ENCODE data around the gene COX14.
"Not testable (repeated sequence)": the region's sequence is repeated elsewhere in the genome, so short reads cannot be mapped to it uniquely, and the experiment has no call there.

COX14 gene

GRCh38 chr12:50077099-50077498 lies 34.9 kb upstream of the COX14 start:
- TF ChIP-seq CTCF (IDR thresholded peaks at IDR 0.05; ENCODE audit: insufficient read depth, low read depth, low read length, missing control alignments) = no peak
- no peak for DNase-seq (ENCODE audit: low read depth)
- no peak overlapping the region for H3K4me3 ChIP-seq (ENCODE audit: low read length)

GRCh38 chr12:50078281-50078680 lies 33.8 kb upstream of the COX14 start:
- DNase-seq (ENCODE audit: low read depth) = no peak
- TF ChIP-seq CTCF (IDR thresholded peaks at IDR 0.05; ENCODE audit: insufficient read depth, low read depth, low read length, missing control alignments) = no peak
- H3K4me3 ChIP-seq (ENCODE audit: low read length) = no peak overlapping the region

GRCh38 chr12:50079771-50080170 lies 32.3 kb upstream of the COX14 start:
- DNase-seq (ENCODE audit: low read depth) = no peak
- TF ChIP-seq CTCF (IDR thresholded peaks at IDR 0.05; ENCODE audit: insufficient read depth, low read depth, low read length, missing control alignments) = no peak
- no peak overlapping the region for H3K4me3 ChIP-seq (ENCODE audit: low read length)

GRCh38 chr12:50081096-50081808 lies 30.8 kb upstream of the COX14 start:
- no peak for TF ChIP-seq CTCF (IDR thresholded peaks at IDR 0.05; ENCODE audit: insufficient read depth, low read depth, low read length, missing control alignments)
- no peak for DNase-seq (ENCODE audit: low read depth)
- no peak overlapping the region for H3K4me3 ChIP-seq (ENCODE audit: low read length)

GRCh38 chr12:50082644-50083043 lies 29.4 kb upstream of the COX14 start:
- H3K4me3 ChIP-seq (ENCODE audit: low read length) = no peak overlapping the region
- no peak for TF ChIP-seq CTCF (IDR thresholded peaks at IDR 0.05; ENCODE audit: insufficient read depth, low read depth, low read length, missing control alignments)
- no peak for DNase-seq (ENCODE audit: low read depth)

GRCh38 chr12:50083301-50083700 lies 28.7 kb upstream of the COX14 start:
- no peak overlapping the region for H3K4me3 ChIP-seq (ENCODE audit: low read length)
- no peak for DNase-seq (ENCODE audit: low read depth)
- TF ChIP-seq CTCF (IDR thresholded peaks at IDR 0.05; ENCODE audit: insufficient read depth, low read depth, low read length, missing control alignments) = no peak

GRCh38 chr12:50084409-50084774 lies 27.6 kb upstream of the COX14 start:
- DNase-seq (ENCODE audit: low read depth) = not testable (repeated sequence)
- H3K4me3 ChIP-seq (ENCODE audit: low read length) = peak overlapping the region; percentile 83

All from epithelial cell of esophagus (primary cell).